Measurements from ENCODE around the gene SYNPO2L. TPM values are rescaled to one million over a fixed set of nuclear protein-coding genes. Genes with fewer than 3 reads are reported as not detected.
A peak's percentile ranks its signal among the peaks of the same experiment; 100 is the strongest.

SYNPO2L gene
- total and polyA plus RNA-seq, 2 donors (not counting 1 experiment from before 2014, with no cell fraction given), result 0.07 TPM; not detected in 1

DNA sequence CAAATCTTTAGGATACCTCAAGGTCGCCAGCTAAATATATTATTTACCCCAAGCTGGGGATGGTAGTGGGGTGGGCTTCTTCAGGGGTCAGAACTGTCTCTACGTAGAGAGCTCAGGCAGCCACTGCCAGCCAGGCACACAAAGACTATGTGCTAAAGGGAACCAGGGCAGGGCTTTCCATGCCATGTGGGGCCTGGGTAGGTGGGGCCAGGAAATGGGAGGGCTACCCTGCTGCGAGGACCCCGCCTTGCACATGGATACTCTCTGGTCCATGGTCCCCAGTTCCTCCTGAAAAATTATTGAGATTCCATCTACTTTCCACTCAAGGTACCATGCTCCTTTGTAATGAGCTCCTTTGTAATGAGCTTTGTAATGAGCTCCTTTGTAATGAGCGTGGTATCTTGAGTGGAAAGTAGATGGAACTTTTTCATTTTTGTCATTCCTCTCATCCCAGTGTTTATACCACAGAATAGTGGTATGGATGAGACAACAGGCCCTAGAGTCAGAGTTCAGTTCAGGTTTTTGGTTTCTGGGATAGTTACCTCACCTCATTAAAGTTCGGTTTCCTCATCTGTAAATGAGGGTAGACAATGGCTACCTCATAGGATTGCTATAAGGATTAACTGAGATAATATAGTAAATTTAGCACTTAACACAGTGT, 5.8 kb downstream of the SYNPO2L start:
- H3K27ac Mint-ChIP-seq, result no peak overlapping the region
- no peak for ATAC-seq (ENCODE audit: low read depth)
- no peak overlapping the region for H2AFZ ChIP-seq (ENCODE audit: insufficient read depth, low read depth, low read length, poor library complexity, severe bottlenecking)
- no peaks in the 10 kb centered on the region for H3K79me2 ChIP-seq (ENCODE audit: control insufficient read depth, insufficient read depth, low read length)
- no peak overlapping the region for H3K27ac ChIP-seq (ENCODE audit: low read length in 2 of 2)
- peak overlapping the region; percentile 31 for H3K4me3 Mint-ChIP-seq
- no peak overlapping the region for H3K9ac ChIP-seq (ENCODE audit: low read length)
- peaks cover 0 to 10% (median 0%) of the 10 kb centered on the region in 4 experiments for H3K27me3 ChIP-seq (replicated peaks in 1 of 4; ENCODE audit: control extremely low read depth in 1 of 4, control insufficient read depth in 3 of 4, insufficient read depth in 4 of 4, low read length in 3 of 4)
- no peaks in the 10 kb centered on the region for H3K9me3 ChIP-seq (ENCODE audit: control extremely low read depth in 1 of 3, control insufficient read depth in 2 of 3, insufficient read depth in 1 of 3, low read length in 2 of 3)
- no peak for TF ChIP-seq EZH2 (IDR thresholded peaks at IDR 0.05; ENCODE audit: borderline replicate concordance, insufficient read depth, low read depth, low read length, poor library complexity, severe bottlenecking)
- TF ChIP-seq, protein P1, sequence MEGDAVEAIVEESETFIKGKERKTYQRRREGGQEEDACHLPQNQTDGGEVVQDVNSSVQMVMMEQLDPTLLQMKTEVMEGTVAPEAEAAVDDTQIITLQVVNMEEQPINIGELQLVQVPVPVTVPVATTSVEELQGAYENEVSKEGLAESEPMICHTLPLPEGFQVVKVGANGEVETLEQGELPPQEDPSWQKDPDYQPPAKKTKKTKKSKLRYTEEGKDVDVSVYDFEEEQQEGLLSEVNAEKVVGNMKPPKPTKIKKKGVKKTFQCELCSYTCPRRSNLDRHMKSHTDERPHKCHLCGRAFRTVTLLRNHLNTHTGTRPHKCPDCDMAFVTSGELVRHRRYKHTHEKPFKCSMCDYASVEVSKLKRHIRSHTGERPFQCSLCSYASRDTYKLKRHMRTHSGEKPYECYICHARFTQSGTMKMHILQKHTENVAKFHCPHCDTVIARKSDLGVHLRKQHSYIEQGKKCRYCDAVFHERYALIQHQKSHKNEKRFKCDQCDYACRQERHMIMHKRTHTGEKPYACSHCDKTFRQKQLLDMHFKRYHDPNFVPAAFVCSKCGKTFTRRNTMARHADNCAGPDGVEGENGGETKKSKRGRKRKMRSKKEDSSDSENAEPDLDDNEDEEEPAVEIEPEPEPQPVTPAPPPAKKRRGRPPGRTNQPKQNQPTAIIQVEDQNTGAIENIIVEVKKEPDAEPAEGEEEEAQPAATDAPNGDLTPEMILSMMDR (IDR thresholded peaks at IDR 0.05), result no peak
- H3K4me3 ChIP-seq (ENCODE audit: control extremely low read depth in 1 of 5, extremely low read depth in 1 of 5, insufficient read depth in 1 of 5, low read depth in 2 of 5, low read length in 4 of 5), result no peak overlapping the region
- POLR2A ChIA-PET, result no interaction called here
- intact Hi-C loops (cut with micrococcal nuclease), result no loop called here
- H3K4me2 ChIP-seq (replicated peaks; ENCODE audit: low read depth, low read length, poor library complexity, severe bottlenecking), result no peak overlapping the region
- DNase-seq, result no peak
- no peaks in the 10 kb centered on the region for H4K20me1 ChIP-seq (ENCODE audit: control insufficient read depth, insufficient read depth, low read length, poor library complexity, severe bottlenecking)
- CTCF ChIA-PET, result interaction anchor here (0.5 kb wide), 1 partner anchor 21 kb away, joined by 4 read pairs; no protein-coding TSS in a partner anchor
- WGBS (ENCODE audit: insufficient coverage), result no CpG with 5 or more reads among the region's 6 CpGs
- H3K9me3 Mint-ChIP-seq (ENCODE audit: insufficient read depth), result no peaks in the 10 kb centered on the region
- H3K4me1 Mint-ChIP-seq, result peaks cover 24% of the 10 kb centered on the region
- H3K4me1 ChIP-seq (ENCODE audit: control insufficient read depth in 2 of 2, insufficient read depth in 2 of 2, low read length in 2 of 2), result peaks cover 6 to 15% of the 10 kb centered on the region in 2 donors
- no peaks in the 10 kb centered on the region for H3K27me3 Mint-ChIP-seq
- no peaks in the 10 kb centered on the region for H3K36me3 ChIP-seq (replicated peaks in 1 of 2; ENCODE audit: control extremely low read depth in 1 of 2, control insufficient read depth in 1 of 2, extremely low read depth in 1 of 2, insufficient read depth in 2 of 2, low read length in 1 of 2)
